Neuronal stem cell (in vitro differentiated cells): ENCODE results near the gene HSPB8.

Source experiments
- DNase-seq: peaks from one replicate; pipeline ENCODE4 v3.0.0-alpha.2; 2013; ENCODE audit warnings: low spot score
- H2AFZ ChIP-seq: one replicate; pipeline ENCODE4 v1.6.1; 2013; ENCODE audit warnings: mild to moderate bottlenecking, low read length, inconsistent platforms
- H2AK5ac ChIP-seq: 2 replicates; pipeline ENCODE4 v1.6.1; 2013; ENCODE audit warnings: low read depth, mild to moderate bottlenecking, inconsistent platforms, low read length, moderate library complexity, mixed read lengths
- H2BK120ac ChIP-seq: 2 replicates; pipeline ENCODE4 v1.6.1; 2013; ENCODE audit warnings: low read depth, mild to moderate bottlenecking, inconsistent platforms, low read length, moderate library complexity, mixed read lengths
- H2BK12ac ChIP-seq: one replicate; pipeline ENCODE4 v1.6.1; 2013; ENCODE audit warnings: low read length, inconsistent platforms
- H2BK15ac ChIP-seq: 2 replicates; pipeline ENCODE4 v1.6.1; 2013; ENCODE audit warnings: mild to moderate bottlenecking, low read length, inconsistent platforms, mixed read lengths
- H2BK5ac ChIP-seq: one replicate; pipeline ENCODE4 v1.6.1; 2013; ENCODE audit warnings: inconsistent platforms, mild to moderate bottlenecking, low read length, moderate library complexity
- H3K14ac ChIP-seq: one replicate; pipeline ENCODE4 v1.6.1; 2013; ENCODE audit warnings: low read length, inconsistent platforms
- H3K18ac ChIP-seq: 2 replicates; pipeline ENCODE4 v1.6.1; 2013; ENCODE audit warnings: low read length, inconsistent platforms
- H3K23ac ChIP-seq: 2 replicates; pipeline ENCODE4 v1.6.1; 2013; ENCODE audit warnings: low read depth, mild to moderate bottlenecking, mixed read lengths, low read length, inconsistent platforms; ENCODE audit not compliant: poor library complexity
- H3K27ac ChIP-seq: replicated peaks from 3 replicates; pipeline ENCODE4 v1.5.1; 2013; ENCODE audit warnings: low read length, inconsistent platforms
- H3K27me3 ChIP-seq, 3 experiments: 2 replicates each; pipeline ENCODE4 v1.6.1; 2013; ENCODE audit warnings: low read length in 3 of 3, mild to moderate bottlenecking in 2 of 3, inconsistent platforms in 1 of 3, low read depth in 1 of 3, mixed read lengths in 1 of 3, moderate library complexity in 1 of 3; ENCODE audit not compliant: control insufficient read depth in 3 of 3, insufficient read depth in 3 of 3
- H3K36me3 ChIP-seq, 2 donors: replicated peaks in 1 of 2; 2 replicates each; pipeline ENCODE4 v1.6.1; 2013; ENCODE audit warnings: low read length in 2 of 2; ENCODE audit not compliant: control insufficient read depth in 2 of 2, insufficient read depth in 2 of 2
- H3K4ac ChIP-seq: 2 replicates; pipeline ENCODE4 v1.6.1; 2013; ENCODE audit warnings: inconsistent platforms, mild to moderate bottlenecking, low read length, moderate library complexity
- H3K4me1 ChIP-seq, 2 donors: 1 replicate in 1 of 2; 2 replicates in 1 of 2; pipeline ENCODE4 v1.6.1; 2013; ENCODE audit warnings: low read length in 2 of 2, low read depth in 1 of 2; ENCODE audit not compliant: control insufficient read depth in 2 of 2, insufficient read depth in 1 of 2
- H3K4me2 ChIP-seq: one replicate; pipeline ENCODE4 v1.6.1; 2013; ENCODE audit warnings: mild to moderate bottlenecking, low read length, inconsistent platforms; ENCODE audit not compliant: insufficient read depth, poor library complexity, severe bottlenecking
- H3K4me3 ChIP-seq, 2 donors: 2 replicates each; pipeline ENCODE4 v1.5.1; 2013; ENCODE audit warnings: low read length in 2 of 2, mild to moderate bottlenecking in 2 of 2, inconsistent platforms in 1 of 2, moderate library complexity in 1 of 2
- H3K79me1 ChIP-seq: one replicate; pipeline ENCODE4 v1.6.1; 2013; ENCODE audit warnings: low read depth, mild to moderate bottlenecking, inconsistent platforms, low read length, moderate library complexity
- H3K9ac ChIP-seq: one replicate; pipeline ENCODE4 v1.6.1; 2013; ENCODE audit warnings: mild to moderate bottlenecking, low read depth, low read length, inconsistent platforms; ENCODE audit not compliant: poor library complexity
- H3K9me3 ChIP-seq, 2 donors: replicated peaks in 1 of 2; 2 replicates each; pipeline versions ENCODE3 to v1.6.1; 2013; ENCODE audit warnings: low read length in 2 of 2, mild to moderate bottlenecking in 2 of 2, inconsistent platforms in 1 of 2, low read depth in 1 of 2, mixed read lengths in 1 of 2, moderate library complexity in 1 of 2; ENCODE audit not compliant: control insufficient read depth in 2 of 2, insufficient read depth in 1 of 2
- H4K8ac ChIP-seq: one replicate; pipeline ENCODE4 v1.6.1; 2013; ENCODE audit warnings: low read depth, mild to moderate bottlenecking, inconsistent platforms, low read length, moderate library complexity
- H4K91ac ChIP-seq: one replicate; pipeline ENCODE4 v1.6.1; 2013; ENCODE audit warnings: low read length, low read depth, mild to moderate bottlenecking, inconsistent platforms; ENCODE audit not compliant: poor library complexity
- WGBS, 2 donors: extraction: QIAGEN DNeasy Blood & Tissue Kit; methylation state at CpG; one replicate each; pipeline ENCODE4 v1.1.7; 2013; ENCODE audit warnings: missing lambda C conversion rate in 2 of 2, mixed read lengths in 1 of 2; ENCODE audit not compliant: insufficient read length in 2 of 2, insufficient replicate concordance in 1 of 2; ENCODE audit errors: extremely low coverage in 2 of 2; 5-methylcytosine and 5-hydroxymethylcytosine counted together

Gene HSPB8

DNA sequence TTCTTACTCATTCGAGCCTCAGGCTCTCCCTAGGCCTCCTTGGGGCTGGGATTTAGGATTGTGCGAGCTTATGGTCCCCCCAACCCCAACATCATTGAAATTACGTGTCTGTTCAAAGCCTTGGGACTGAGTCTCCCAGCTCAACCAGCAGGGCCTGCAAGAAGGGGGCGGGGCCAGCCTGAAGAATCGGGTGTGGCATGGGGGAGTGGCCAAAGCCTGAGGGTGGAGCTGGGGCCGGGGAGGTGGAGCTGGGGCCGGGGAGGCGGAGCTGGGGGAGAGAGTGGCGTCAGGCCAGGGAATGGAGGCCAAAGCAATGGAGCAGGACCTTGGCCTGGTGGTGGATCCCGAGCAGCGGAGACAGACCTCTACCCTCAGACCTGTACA, 24.3 kb upstream of the HSPB8 start:
- peaks cover 0 to 5% of the 10 kb centered on the region in 2 donors for H3K4me1 ChIP-seq
- no peak overlapping the region for H2BK120ac ChIP-seq
- H2AK5ac ChIP-seq: peak overlapping the region; percentile 85
- DNase-seq: peak; percentile 56
- peak overlapping the region in 1 of 2 donors; percentile 79 for H3K4me3 ChIP-seq
- no peak overlapping the region for H3K9ac ChIP-seq
- peak overlapping the region; percentile 79 for H2BK15ac ChIP-seq
- peak overlapping the region; percentile 89 for H3K18ac ChIP-seq
- no peak overlapping the region for H4K8ac ChIP-seq
- no peaks in the 10 kb centered on the region for H3K27me3 ChIP-seq
- H3K36me3 ChIP-seq: no peaks in the 10 kb centered on the region
- WGBS, 2 donors: no CpG with 5 or more reads among the region's 11 CpGs
- no peak overlapping the region for H4K91ac ChIP-seq
- no peak overlapping the region for H2BK12ac ChIP-seq
- peak overlapping the region; percentile 19 for H2BK5ac ChIP-seq
- no peak overlapping the region for H3K27ac ChIP-seq
- no peak overlapping the region for H3K14ac ChIP-seq
- peaks cover 0 to 5% of the 10 kb centered on the region in 2 donors for H3K9me3 ChIP-seq
- H3K79me1 ChIP-seq: no peaks in the 10 kb centered on the region
- no peak overlapping the region for H2AFZ ChIP-seq
- H3K4me2 ChIP-seq: peak overlapping the region; percentile 95
- H3K4ac ChIP-seq: no peak overlapping the region
- no peak overlapping the region for H3K23ac ChIP-seq

DNA sequence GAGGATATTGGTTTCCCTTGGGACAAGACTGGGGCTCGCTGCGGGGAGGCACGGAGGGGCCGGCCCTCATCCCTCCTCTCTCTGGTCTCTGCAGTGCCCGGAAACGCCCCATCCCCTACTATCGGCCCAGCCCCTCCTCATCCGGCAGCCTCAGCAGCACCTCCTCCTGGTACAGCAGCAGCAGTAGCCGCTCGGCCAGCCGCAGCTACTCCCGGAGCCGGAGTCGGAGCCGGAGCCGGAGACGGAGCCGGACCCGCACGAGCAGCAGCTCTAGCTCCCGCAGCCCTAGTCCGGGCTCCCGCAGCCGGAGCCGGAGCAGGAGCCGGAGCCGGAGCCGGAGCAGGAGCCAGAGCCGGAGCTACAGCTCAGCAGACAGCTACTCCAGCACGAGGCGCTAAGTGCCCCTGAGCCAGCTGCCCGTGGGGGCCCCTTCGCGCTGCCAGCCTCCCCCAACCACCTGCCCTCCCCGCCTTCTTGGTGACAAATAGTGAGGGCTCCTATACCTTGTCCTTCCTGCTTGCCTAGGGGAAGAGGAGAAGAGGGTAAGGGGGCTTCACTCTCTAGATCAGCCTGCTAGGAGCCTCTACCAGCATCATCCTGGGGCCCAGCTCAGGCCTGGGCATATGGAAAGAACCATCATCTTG, 22.2 kb upstream of the HSPB8 start:
- no CpG with 5 or more reads among the region's 35 CpGs for WGBS, 2 donors
- DNase-seq: no peak
- no peak overlapping the region for H3K23ac ChIP-seq
- H3K4me1 ChIP-seq: peaks cover 0 to 7% of the 10 kb centered on the region in 2 donors
- H3K9ac ChIP-seq: no peak overlapping the region
- no peak overlapping the region for H2BK12ac ChIP-seq
- peak overlapping the region; percentile 18 for H2AK5ac ChIP-seq
- no peak overlapping the region for H2AFZ ChIP-seq
- H3K18ac ChIP-seq: no peak overlapping the region
- no peak overlapping the region for H2BK15ac ChIP-seq
- H3K27me3 ChIP-seq: no peaks in the 10 kb centered on the region
- no peaks in the 10 kb centered on the region for H3K79me1 ChIP-seq
- H3K14ac ChIP-seq: peak overlapping the region; percentile 58
- H3K4ac ChIP-seq: no peak overlapping the region
- H4K8ac ChIP-seq: no peak overlapping the region
- H3K27ac ChIP-seq: no peak overlapping the region
- no peak overlapping the region for H3K4me2 ChIP-seq
- H3K9me3 ChIP-seq: peaks cover 0 to 1% of the 10 kb centered on the region in 2 donors
- H3K4me3 ChIP-seq: no peak overlapping the region
- peak overlapping the region; percentile 15 for H2BK5ac ChIP-seq
- H2BK120ac ChIP-seq: no peak overlapping the region
- no peaks in the 10 kb centered on the region for H3K36me3 ChIP-seq
- H4K91ac ChIP-seq: no peak overlapping the region

DNA sequence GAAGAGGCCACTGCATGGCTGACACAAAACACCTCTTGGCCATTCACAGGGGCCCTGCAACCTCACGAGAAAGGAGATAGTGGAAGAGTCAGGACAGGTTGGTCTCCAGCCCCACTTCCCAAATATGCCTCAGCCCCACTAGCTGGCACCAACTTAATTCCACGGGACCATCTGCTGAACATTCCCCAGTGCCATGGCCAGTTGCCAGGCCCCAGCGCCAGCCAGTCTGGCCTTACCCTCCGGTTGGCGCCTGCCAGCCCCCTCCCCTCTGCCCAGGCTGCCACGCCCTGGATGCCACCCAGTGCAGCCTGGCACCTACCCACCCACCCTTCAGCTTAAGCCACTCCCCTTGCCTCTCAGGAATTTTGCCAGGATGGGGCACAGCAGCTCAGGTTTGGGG, 21.2 kb upstream of the HSPB8 start:
- Histone ChIP-seq H3K4me3 (no peak overlapping the region), H4K8ac (no peak overlapping the region), H4K91ac (no peak overlapping the region), H3K23ac (no peak overlapping the region), H3K36me3 (no peaks in the 10 kb centered on the region), H3K27ac (no peak overlapping the region), H2BK120ac (no peak overlapping the region), H2BK5ac (no peak overlapping the region), H2BK15ac (no peak overlapping the region), H3K18ac (no peak overlapping the region), H3K4ac (no peak overlapping the region), H3K4me2 (no peak overlapping the region), H2BK12ac (no peak overlapping the region), H3K9ac (no peak overlapping the region), H3K79me1 (no peaks in the 10 kb centered on the region), H2AFZ (no peak overlapping the region), H2AK5ac (no peak overlapping the region), H3K4me1 (peaks cover 0 to 7% of the 10 kb centered on the region in 2 donors), H3K14ac (no peak overlapping the region), H3K27me3 (no peaks in the 10 kb centered on the region), H3K9me3 (no peaks in the 10 kb centered on the region)
- no peak for DNase-seq
- WGBS, 2 donors: no CpG with 5 or more reads among the region's 6 CpGs

DNA sequence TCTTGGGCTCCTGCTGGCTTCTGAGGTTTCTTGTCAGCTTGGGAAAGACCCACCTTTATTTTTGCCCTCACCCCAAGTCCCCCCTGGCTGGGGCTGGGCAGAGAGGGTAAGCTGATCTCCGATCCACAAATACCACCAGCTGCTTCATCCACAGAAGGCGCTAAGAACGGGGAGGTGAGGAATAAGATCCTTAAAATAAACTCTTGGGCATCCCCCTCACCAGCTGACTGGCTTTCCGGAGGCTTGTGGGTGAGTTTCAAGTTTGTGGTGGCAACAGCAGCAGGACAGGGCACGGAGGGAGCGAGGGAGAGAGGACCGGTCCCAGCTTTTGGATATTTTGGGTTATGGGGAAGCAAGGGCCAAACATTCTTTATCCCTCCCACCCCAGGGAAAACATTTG, 20.8 kb upstream of the HSPB8 start:
- Histone ChIP-seq H2AK5ac (peak overlapping the region; percentile 58), H3K36me3 (no peaks in the 10 kb centered on the region), H2AFZ (no peak overlapping the region), H3K27me3 (no peaks in the 10 kb centered on the region), H3K4ac (no peak overlapping the region), H3K9me3 (no peaks in the 10 kb centered on the region), H3K27ac (no peak overlapping the region), H3K4me1 (peaks cover 0 to 7% of the 10 kb centered on the region in 2 donors), H2BK12ac (no peak overlapping the region), H3K4me2 (no peak overlapping the region), H2BK15ac (no peak overlapping the region), H4K91ac (no peak overlapping the region), H3K9ac (no peak overlapping the region), H3K4me3 (no peak overlapping the region), H3K14ac (no peak overlapping the region), H4K8ac (no peak overlapping the region), H2BK5ac (no peak overlapping the region), H3K23ac (no peak overlapping the region), H2BK120ac (no peak overlapping the region), H3K79me1 (no peaks in the 10 kb centered on the region), H3K18ac (no peak overlapping the region)
- DNase-seq: no peak
- WGBS, 2 donors: no CpG with 5 or more reads among the region's 7 CpGs
